ENCODE results near the gene SORCS1.

The SORCS1 gene

GRCh38 chr10:106832846-106833245, 331.7 kb downstream of the SORCS1 start:
- no peaks in the 10 kb centered on the region for H3K4me1 ChIP-seq
- H3K9me3 ChIP-seq (ENCODE audit: control insufficient read depth, low read length): no peaks in the 10 kb centered on the region
- no peaks in the 10 kb centered on the region for H3K36me3 ChIP-seq (ENCODE audit: control insufficient read depth, insufficient read depth, low read length)
- no peak overlapping the region for H3K4me2 ChIP-seq (ENCODE audit: low read length)
- H3K27ac ChIP-seq: no peak overlapping the region
- no peak overlapping the region for H3K4me3 ChIP-seq (ENCODE audit: low read depth, low read length)
- H3K27me3 ChIP-seq (ENCODE audit: control insufficient read depth, insufficient read depth, low read length): no peaks in the 10 kb centered on the region
- no peak for TF ChIP-seq CTCF (IDR thresholded peaks at IDR 0.05)
- no peak overlapping the region for H2AFZ ChIP-seq
- no peak overlapping the region for H3K9ac ChIP-seq
- no peaks in the 10 kb centered on the region for H3K79me2 ChIP-seq

- no peaks in the 10 kb centered on the region for H3K36me3 ChIP-seq (ENCODE audit: control insufficient read depth, insufficient read depth, low read length)
- no peaks in the 10 kb centered on the region for H3K9me3 ChIP-seq (ENCODE audit: control insufficient read depth, low read length)
- no peaks in the 10 kb centered on the region for H3K79me2 ChIP-seq
- no peaks in the 10 kb centered on the region for H3K27me3 ChIP-seq (ENCODE audit: control insufficient read depth, insufficient read depth, low read length)
- no peak overlapping the region for H3K4me2 ChIP-seq (ENCODE audit: low read length)
- TF ChIP-seq CTCF (IDR thresholded peaks at IDR 0.05): no peak
- no peak overlapping the region for H3K27ac ChIP-seq
- H2AFZ ChIP-seq: no peak overlapping the region
- no peak overlapping the region for H3K4me3 ChIP-seq (ENCODE audit: low read depth, low read length)
- no peak overlapping the region for H3K9ac ChIP-seq
- H3K4me1 ChIP-seq: no peaks in the 10 kb centered on the region
These were observed 334.0 kb downstream of the SORCS1 start for GRCh38 chr10:106830471-106830870.

GRCh38 chr10:106830006-106830405, 334.5 kb downstream of the SORCS1 start:
- Histone ChIP-seq H3K4me2 (ENCODE audit: low read length) (no peak overlapping the region), H3K9ac (no peak overlapping the region), H3K27ac (no peak overlapping the region), H3K4me1 (no peaks in the 10 kb centered on the region), H2AFZ (no peak overlapping the region), H3K27me3 (ENCODE audit: control insufficient read depth, insufficient read depth, low read length) (no peaks in the 10 kb centered on the region), H3K36me3 (ENCODE audit: control insufficient read depth, insufficient read depth, low read length) (no peaks in the 10 kb centered on the region), H3K4me3 (ENCODE audit: low read depth, low read length) (no peak overlapping the region), H3K79me2 (no peaks in the 10 kb centered on the region), H3K9me3 (ENCODE audit: control insufficient read depth, low read length) (no peaks in the 10 kb centered on the region)
- no peak for TF ChIP-seq CTCF (IDR thresholded peaks at IDR 0.05)

- no peak for TF ChIP-seq CTCF (IDR thresholded peaks at IDR 0.05)
- no peaks in the 10 kb centered on the region for H3K27me3 ChIP-seq (ENCODE audit: control insufficient read depth, insufficient read depth, low read length)
These were observed 337.8 kb downstream of the SORCS1 start for GRCh38 chr10:106826716-106827115.

GRCh38 chr10:106825576-106826364, 338.7 kb downstream of the SORCS1 start:
- Histone ChIP-seq H3K27ac (no peak overlapping the region), H3K4me1 (no peaks in the 10 kb centered on the region), H3K4me2 (ENCODE audit: low read length) (no peak overlapping the region), H3K9me3 (ENCODE audit: control insufficient read depth, low read length) (no peaks in the 10 kb centered on the region), H3K9ac (no peak overlapping the region), H3K4me3 (ENCODE audit: low read depth, low read length) (no peak overlapping the region), H3K79me2 (no peaks in the 10 kb centered on the region), H3K27me3 (ENCODE audit: control insufficient read depth, insufficient read depth, low read length) (no peaks in the 10 kb centered on the region), H2AFZ (no peak overlapping the region), H3K36me3 (ENCODE audit: control insufficient read depth, insufficient read depth, low read length) (no peaks in the 10 kb centered on the region)
- TF ChIP-seq CTCF (IDR thresholded peaks at IDR 0.05): no peak

More at GRCh38 chr10:106826716-106827115, 337.8 kb downstream of the SORCS1 start:
- Histone ChIP-seq H3K79me2 (no peaks in the 10 kb centered on the region), H3K9me3 (ENCODE audit: control insufficient read depth, low read length) (no peaks in the 10 kb centered on the region), H3K4me1 (no peaks in the 10 kb centered on the region), H3K27ac (no peak overlapping the region), H3K9ac (no peak overlapping the region), H3K36me3 (ENCODE audit: control insufficient read depth, insufficient read depth, low read length) (no peaks in the 10 kb centered on the region), H2AFZ (no peak overlapping the region), H3K4me2 (ENCODE audit: low read length) (no peak overlapping the region), H3K4me3 (ENCODE audit: low read depth, low read length) (no peak overlapping the region)
